ENCODE data around the gene EIF2S2.
"Not testable (repeated sequence)": the region's sequence is repeated elsewhere in the genome, so short reads cannot be mapped to it uniquely, and the experiment has no call there.

The EIF2S2 gene

GRCh38 chr20:34132943-34133342 lies 20.9 kb upstream of the EIF2S2 start:
- not testable (repeated sequence) for H2AFZ ChIP-seq (ENCODE audit: low read depth, low read length); H3K9me3 ChIP-seq (ENCODE audit: low read length); H3K4me1 ChIP-seq (ENCODE audit: insufficient read depth, low read length); H3K36me3 ChIP-seq (ENCODE audit: insufficient read depth, low read length); H3K27me3 ChIP-seq (ENCODE audit: insufficient read depth, low read length); H3K4me3 ChIP-seq (ENCODE audit: low read length)

GRCh38 chr20:34132491-34132890 lies 20.4 kb upstream of the EIF2S2 start:
- H3K27me3 ChIP-seq (ENCODE audit: insufficient read depth, low read length); H2AFZ ChIP-seq (ENCODE audit: low read depth, low read length); H3K4me3 ChIP-seq (ENCODE audit: low read length); H3K4me1 ChIP-seq (ENCODE audit: insufficient read depth, low read length); H3K9me3 ChIP-seq (ENCODE audit: low read length); H3K36me3 ChIP-seq (ENCODE audit: insufficient read depth, low read length): not testable (repeated sequence)

- no peaks in the 10 kb centered on the region for H3K27me3 ChIP-seq (ENCODE audit: insufficient read depth, low read length)
- H2AFZ ChIP-seq (ENCODE audit: low read depth, low read length): no peak overlapping the region
- no peaks in the 10 kb centered on the region for H3K4me1 ChIP-seq (ENCODE audit: insufficient read depth, low read length)
- no peaks in the 10 kb centered on the region for H3K36me3 ChIP-seq (ENCODE audit: insufficient read depth, low read length)
- no peak overlapping the region for H3K4me3 ChIP-seq (ENCODE audit: low read length)
- no peaks in the 10 kb centered on the region for H3K9me3 ChIP-seq (ENCODE audit: low read length)
These were observed 19.4 kb upstream of the EIF2S2 start for GRCh38 chr20:34131491-34131890.

- Histone ChIP-seq H3K9me3 (ENCODE audit: low read length) (no peaks in the 10 kb centered on the region), H3K4me3 (ENCODE audit: low read length) (no peak overlapping the region), H3K36me3 (ENCODE audit: insufficient read depth, low read length) (no peaks in the 10 kb centered on the region), H3K27me3 (ENCODE audit: insufficient read depth, low read length) (no peaks in the 10 kb centered on the region), H3K4me1 (ENCODE audit: insufficient read depth, low read length) (no peaks in the 10 kb centered on the region), H2AFZ (ENCODE audit: low read depth, low read length) (no peak overlapping the region)
These were observed 17.6 kb upstream of the EIF2S2 start for GRCh38 chr20:34129518-34130162.

GRCh38 chr20:34127792-34128191 lies 15.7 kb upstream of the EIF2S2 start:
- H2AFZ ChIP-seq (ENCODE audit: low read depth, low read length): no peak overlapping the region
- no peaks in the 10 kb centered on the region for H3K9me3 ChIP-seq (ENCODE audit: low read length)
- H3K27me3 ChIP-seq (ENCODE audit: insufficient read depth, low read length): no peaks in the 10 kb centered on the region
- H3K4me3 ChIP-seq (ENCODE audit: low read length): no peak overlapping the region
- no peaks in the 10 kb centered on the region for H3K36me3 ChIP-seq (ENCODE audit: insufficient read depth, low read length)
- no peaks in the 10 kb centered on the region for H3K4me1 ChIP-seq (ENCODE audit: insufficient read depth, low read length)

GRCh38 chr20:34124469-34125249 lies 12.6 kb upstream of the EIF2S2 start:
- H3K4me1 ChIP-seq (ENCODE audit: insufficient read depth, low read length): no peaks in the 10 kb centered on the region
- H3K36me3 ChIP-seq (ENCODE audit: insufficient read depth, low read length): no peaks in the 10 kb centered on the region
- no peaks in the 10 kb centered on the region for H3K27me3 ChIP-seq (ENCODE audit: insufficient read depth, low read length)
- H3K9me3 ChIP-seq (ENCODE audit: low read length): no peaks in the 10 kb centered on the region
- H3K4me3 ChIP-seq (ENCODE audit: low read length): no peak overlapping the region
- no peak overlapping the region for H2AFZ ChIP-seq (ENCODE audit: low read depth, low read length)

- Histone ChIP-seq H3K9me3 (ENCODE audit: low read length) (no peaks in the 10 kb centered on the region), H3K4me1 (ENCODE audit: insufficient read depth, low read length) (no peaks in the 10 kb centered on the region), H3K36me3 (ENCODE audit: insufficient read depth, low read length) (no peaks in the 10 kb centered on the region), H3K4me3 (ENCODE audit: low read length) (no peak overlapping the region), H3K27me3 (ENCODE audit: insufficient read depth, low read length) (no peaks in the 10 kb centered on the region), H2AFZ (ENCODE audit: low read depth, low read length) (no peak overlapping the region)
These were observed 11.3 kb upstream of the EIF2S2 start for GRCh38 chr20:34123309-34123708.

GRCh38 chr20:34122274-34122980 lies 10.4 kb upstream of the EIF2S2 start:
- Histone ChIP-seq H3K27me3 (ENCODE audit: insufficient read depth, low read length) (no peaks in the 10 kb centered on the region), H3K4me3 (ENCODE audit: low read length) (no peak overlapping the region), H3K4me1 (ENCODE audit: insufficient read depth, low read length) (no peaks in the 10 kb centered on the region), H3K36me3 (ENCODE audit: insufficient read depth, low read length) (no peaks in the 10 kb centered on the region), H2AFZ (ENCODE audit: low read depth, low read length) (no peak overlapping the region), H3K9me3 (ENCODE audit: low read length) (no peaks in the 10 kb centered on the region)

- Histone ChIP-seq H3K36me3 (ENCODE audit: insufficient read depth, low read length) (no peaks in the 10 kb centered on the region), H3K4me3 (ENCODE audit: low read length) (no peak overlapping the region), H3K4me1 (ENCODE audit: insufficient read depth, low read length) (no peaks in the 10 kb centered on the region)
These were observed 8.2 kb upstream of the EIF2S2 start for GRCh38 chr20:34120213-34120612.

GRCh38 chr20:34115232-34115631 lies 3.2 kb upstream of the EIF2S2 start:
- Histone ChIP-seq H3K27me3 (ENCODE audit: insufficient read depth, low read length) (no peaks in the 10 kb centered on the region), H3K36me3 (ENCODE audit: insufficient read depth, low read length) (no peaks in the 10 kb centered on the region), H2AFZ (ENCODE audit: low read depth, low read length) (no peak overlapping the region), H3K9me3 (ENCODE audit: low read length) (no peaks in the 10 kb centered on the region), H3K4me3 (ENCODE audit: low read length) (no peak overlapping the region), H3K4me1 (ENCODE audit: insufficient read depth, low read length) (peaks cover 8% of the 10 kb centered on the region)

More at GRCh38 chr20:34120213-34120612, 8.2 kb upstream of the EIF2S2 start:
- H3K9me3 ChIP-seq (ENCODE audit: low read length): no peaks in the 10 kb centered on the region
- H3K27me3 ChIP-seq (ENCODE audit: insufficient read depth, low read length): no peaks in the 10 kb centered on the region
- no peak overlapping the region for H2AFZ ChIP-seq (ENCODE audit: low read depth, low read length)

- Histone ChIP-seq H2AFZ (ENCODE audit: low read depth, low read length) (no peak overlapping the region), H3K9me3 (ENCODE audit: low read length) (no peaks in the 10 kb centered on the region), H3K36me3 (ENCODE audit: insufficient read depth, low read length) (no peaks in the 10 kb centered on the region), H3K4me3 (ENCODE audit: low read length) (no peak overlapping the region), H3K4me1 (ENCODE audit: insufficient read depth, low read length) (peaks cover 11% of the 10 kb centered on the region), H3K27me3 (ENCODE audit: insufficient read depth, low read length) (no peaks in the 10 kb centered on the region)
These were observed 2.8 kb upstream of the EIF2S2 start for GRCh38 chr20:34114809-34115208.

GRCh38 chr20:34112600-34113101 lies 608 bp upstream of the EIF2S2 start:
- Histone ChIP-seq H2AFZ (ENCODE audit: low read depth, low read length) (peak overlapping the region; percentile 88), H3K9me3 (ENCODE audit: low read length) (no peaks in the 10 kb centered on the region), H3K36me3 (ENCODE audit: insufficient read depth, low read length) (peaks cover 9% of the 10 kb centered on the region), H3K4me1 (ENCODE audit: insufficient read depth, low read length) (peaks cover 11% of the 10 kb centered on the region), H3K27me3 (ENCODE audit: insufficient read depth, low read length) (no peaks in the 10 kb centered on the region), H3K4me3 (ENCODE audit: low read length) (peak overlapping the region; percentile 93)

All from neuron (in vitro differentiated cells).